SU-DHL-6 (cell line): ENCODE results near the gene PAX5.
A peak's percentile ranks its signal among the peaks of the same experiment; 100 is the strongest.

ENCODE experiments used
- H2AFZ ChIP-seq: fragments of 200-600 bp; sonication (generic); 2 replicates; pipeline ENCODE4 v1.6.1; 2014; ENCODE audit warnings: low read depth, mild to moderate bottlenecking, moderate library complexity, mixed read lengths, antibody characterized with exemption, low read length; ENCODE audit not compliant: severe bottlenecking
- H3F3A ChIP-seq: fragments of 200-600 bp; shearing (Covaris generic); 2 replicates; pipeline ENCODE4 v1.6.0; 2016; ENCODE audit warnings: antibody characterized with exemption, mild to moderate bottlenecking; ENCODE audit not compliant: insufficient read depth
- H3K27ac ChIP-seq: fragments of 200-600 bp; sonication (generic); 2 replicates; pipeline ENCODE4 v1.5.1; 2016; ENCODE audit warnings: low read depth, mild to moderate bottlenecking, low read length, moderate library complexity, mixed read lengths
- H3K27me3 ChIP-seq: fragments of 200-600 bp; sonication (generic), shearing (Covaris generic); 2 replicates; pipeline ENCODE4 v1.6.0; 2014; ENCODE audit warnings: mild to moderate bottlenecking, low read length
- H3K36me3 ChIP-seq: fragments of 200-600 bp; sonication (generic); 2 replicates; pipeline ENCODE4 v1.6.1; 2014; ENCODE audit warnings: mild to moderate bottlenecking, low read length, mixed read lengths
- H3K4me2 ChIP-seq: fragments of 300-600, 200-600 bp; shearing (Covaris generic), sonication (generic); 2 replicates; pipeline ENCODE4 v1.6.0; 2014; ENCODE audit warnings: low read length, low read depth, mild to moderate bottlenecking; ENCODE audit not compliant: poor library complexity, severe bottlenecking
- H3K4me3 ChIP-seq: fragments of 200-600 bp; sonication (generic); 2 replicates; pipeline ENCODE4 v1.5.1; 2014; ENCODE audit warnings: antibody characterized with exemption, low read length, mild to moderate bottlenecking, mixed read lengths; ENCODE audit not compliant: insufficient read depth, poor library complexity, severe bottlenecking
- H3K79me2 ChIP-seq: fragments of 200-600 bp; sonication (generic); 2 replicates; pipeline ENCODE4 v1.6.1; 2014; ENCODE audit warnings: mild to moderate bottlenecking, low read length, moderate library complexity; ENCODE audit not compliant: insufficient read depth
- H3K9ac ChIP-seq: fragments of 200-600 bp; sonication (generic); 2 replicates; pipeline ENCODE4 v1.7.0; 2014; ENCODE audit warnings: mild to moderate bottlenecking, low read length
- H3K9me2 ChIP-seq: fragments of 200-600 bp; sonication (generic); replicated peaks from 2 replicates; pipeline ENCODE4 v1.6.1; 2014; ENCODE audit warnings: low read length; ENCODE audit not compliant: insufficient read depth
- H3K9me3 ChIP-seq: fragments of 200-600 bp; sonication (generic); 2 replicates; pipeline ENCODE4 v1.6.1; 2014; ENCODE audit warnings: low read length, mixed read lengths; ENCODE audit not compliant: insufficient read depth
- H4K20me1 ChIP-seq: fragments of 200-600 bp; sonication (generic); 2 replicates; pipeline ENCODE4 v1.6.1; 2014; ENCODE audit warnings: low read depth, mild to moderate bottlenecking, antibody characterized with exemption, low read length, moderate library complexity, mixed read lengths
- EZH2phosphoT487 ChIP-seq: fragments of 200-600 bp; sonication (generic), shearing (Covaris generic); conservative IDR thresholded peaks from 2 replicates; pipeline ENCODE4 v1.6.1; 2018; ENCODE audit warnings: mild to moderate bottlenecking, antibody characterized with exemption, low read length, moderate library complexity, mixed read lengths
- TF ChIP-seq, protein P1 (sequence below): fragments of 200-600 bp; sonication (generic); IDR thresholded peaks from one replicate; pipeline ENCODE4 v1.5.1; 2017; ENCODE audit warnings: antibody characterized with exemption, mild to moderate bottlenecking, low read length, moderate library complexity; ENCODE audit not compliant: insufficient read depth, poor library complexity, severe bottlenecking

Gene PAX5

DNA sequence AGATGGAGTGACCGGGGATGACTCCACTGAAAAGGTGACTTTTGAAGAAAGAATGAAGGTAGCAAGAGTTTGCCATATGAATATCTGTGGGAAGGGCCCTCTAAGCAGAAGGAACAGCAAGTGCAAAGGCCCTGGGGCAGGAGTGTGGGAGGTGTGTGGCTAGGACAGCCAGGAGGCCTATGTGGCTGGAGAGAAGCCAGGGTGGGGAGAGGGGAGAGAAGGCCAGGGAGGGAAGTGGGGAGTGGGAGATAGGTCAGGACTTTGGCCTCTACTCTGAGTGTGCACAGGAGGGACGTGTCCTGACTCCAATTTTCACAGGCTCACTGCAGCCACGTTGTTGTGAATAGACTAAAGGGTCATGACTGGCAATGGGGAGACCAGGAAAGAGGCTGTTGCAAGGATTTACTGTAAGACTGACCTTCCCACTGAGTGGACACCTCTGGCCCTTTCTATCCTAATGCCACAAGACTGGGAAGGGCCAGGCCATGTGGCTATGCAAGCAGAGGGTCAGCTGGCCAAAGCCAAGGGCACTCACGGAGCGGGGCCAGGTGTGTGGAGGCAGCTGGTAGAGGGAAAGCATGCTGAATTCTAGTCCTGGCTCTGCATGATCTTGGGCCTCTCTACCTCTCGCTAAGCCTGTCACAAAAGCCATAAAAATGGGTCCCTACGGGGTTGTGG lies 172.4 kb downstream of the PAX5 start:
- Histone ChIP-seq H2AFZ (no peak overlapping the region), H4K20me1 (no peaks in the 10 kb centered on the region), H3F3A (no peaks in the 10 kb centered on the region), H3K79me2 (0 out of 2 replicates have a peak, but pooled peaks cover 5% of the 10 kb centered on the region), H3K4me2 (no peak overlapping the region), H3K27me3 (no peaks in the 10 kb centered on the region), H3K9me2 (no peaks in the 10 kb centered on the region), H3K9me3 (no peaks in the 10 kb centered on the region), H3K9ac (no peak overlapping the region), H3K27ac (no peak overlapping the region), H3K4me3 (no peak overlapping the region), H3K36me3 (no peaks in the 10 kb centered on the region)
- TF ChIP-seq EZH2phosphoT487, result no peak
- TF ChIP-seq, protein P1, sequence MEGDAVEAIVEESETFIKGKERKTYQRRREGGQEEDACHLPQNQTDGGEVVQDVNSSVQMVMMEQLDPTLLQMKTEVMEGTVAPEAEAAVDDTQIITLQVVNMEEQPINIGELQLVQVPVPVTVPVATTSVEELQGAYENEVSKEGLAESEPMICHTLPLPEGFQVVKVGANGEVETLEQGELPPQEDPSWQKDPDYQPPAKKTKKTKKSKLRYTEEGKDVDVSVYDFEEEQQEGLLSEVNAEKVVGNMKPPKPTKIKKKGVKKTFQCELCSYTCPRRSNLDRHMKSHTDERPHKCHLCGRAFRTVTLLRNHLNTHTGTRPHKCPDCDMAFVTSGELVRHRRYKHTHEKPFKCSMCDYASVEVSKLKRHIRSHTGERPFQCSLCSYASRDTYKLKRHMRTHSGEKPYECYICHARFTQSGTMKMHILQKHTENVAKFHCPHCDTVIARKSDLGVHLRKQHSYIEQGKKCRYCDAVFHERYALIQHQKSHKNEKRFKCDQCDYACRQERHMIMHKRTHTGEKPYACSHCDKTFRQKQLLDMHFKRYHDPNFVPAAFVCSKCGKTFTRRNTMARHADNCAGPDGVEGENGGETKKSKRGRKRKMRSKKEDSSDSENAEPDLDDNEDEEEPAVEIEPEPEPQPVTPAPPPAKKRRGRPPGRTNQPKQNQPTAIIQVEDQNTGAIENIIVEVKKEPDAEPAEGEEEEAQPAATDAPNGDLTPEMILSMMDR, result no peak

GRCh38 chr9:36858805-36859375 lies 175.2 kb downstream of the PAX5 start:
- H2AFZ ChIP-seq, result no peak overlapping the region
- H3K9ac ChIP-seq, result no peak overlapping the region
- no peaks in the 10 kb centered on the region for H3K27me3 ChIP-seq
- H3K4me2 ChIP-seq, result no peak overlapping the region
- H3K36me3 ChIP-seq, result no peaks in the 10 kb centered on the region
- no peak overlapping the region for H3K4me3 ChIP-seq
- H3K9me3 ChIP-seq, result no peaks in the 10 kb centered on the region
- no peaks in the 10 kb centered on the region for H3K79me2 ChIP-seq
- no peak for TF ChIP-seq EZH2phosphoT487
- TF ChIP-seq, protein P1, result no peak
- no peaks in the 10 kb centered on the region for H4K20me1 ChIP-seq
- no peak overlapping the region for H3K27ac ChIP-seq
- H3K9me2 ChIP-seq, result no peaks in the 10 kb centered on the region
- no peaks in the 10 kb centered on the region for H3F3A ChIP-seq

GRCh38 chr9:36855448-36856315 lies 178.4 kb downstream of the PAX5 start:
- Histone ChIP-seq H3K27me3 (no peaks in the 10 kb centered on the region), H3K27ac (no peak overlapping the region), H3K9me2 (no peaks in the 10 kb centered on the region), H4K20me1 (no peaks in the 10 kb centered on the region), H2AFZ (no peak overlapping the region), H3K79me2 (no peaks in the 10 kb centered on the region), H3F3A (no peaks in the 10 kb centered on the region), H3K9ac (no peak overlapping the region), H3K4me2 (no peak overlapping the region), H3K9me3 (no peaks in the 10 kb centered on the region), H3K4me3 (no peak overlapping the region), H3K36me3 (no peaks in the 10 kb centered on the region)
- TF ChIP-seq, protein P1, result peak; percentile 38
- no peak for TF ChIP-seq EZH2phosphoT487
